HG03521 (cell line): Measurements from ENCODE around the gene ATAD3C.
"Not testable (repeated sequence)": the region's sequence is repeated elsewhere in the genome, so short reads cannot be mapped to it uniquely, and the experiment has no call there.

ENCODE experiments used
- ATAC-seq: cut with Tn5 transposase; IDR thresholded peaks from one replicate; pipeline ENCODE4 v1.9.1; 2021; ENCODE audit warnings: mild to moderate bottlenecking, moderate library complexity; ENCODE audit not compliant: unreplicated experiment

The ATAD3C gene

DNA sequence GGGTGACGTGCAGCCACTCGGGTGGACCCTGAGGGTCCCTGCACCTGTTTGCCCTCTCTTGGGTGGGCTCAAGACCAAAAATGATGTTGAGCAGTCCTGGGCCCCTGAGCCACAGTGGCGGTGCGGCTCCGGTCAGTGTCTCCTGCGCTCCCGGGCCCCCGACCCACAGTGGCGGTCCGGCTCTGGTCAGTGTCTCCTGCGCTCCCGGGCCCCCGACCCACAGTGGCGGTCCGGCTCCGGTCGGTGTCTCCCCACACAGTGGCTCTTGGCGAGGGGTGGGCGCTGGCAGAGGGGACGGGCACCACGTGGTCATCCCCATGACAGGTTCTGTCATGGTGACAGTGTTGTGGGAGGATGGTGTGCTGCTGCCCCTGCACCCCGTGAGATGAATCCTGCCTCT, 44.8 kb downstream of the ATAD3C start:
- ATAC-seq: not testable (repeated sequence)

GRCh38 chr1:1495461-1495975, 46.0 kb downstream of the ATAD3C start:
- ATAC-seq: not testable (repeated sequence)

GRCh38 chr1:1504777-1505365, 55.4 kb downstream of the ATAD3C start:
- ATAC-seq: not testable (repeated sequence)

DNA sequence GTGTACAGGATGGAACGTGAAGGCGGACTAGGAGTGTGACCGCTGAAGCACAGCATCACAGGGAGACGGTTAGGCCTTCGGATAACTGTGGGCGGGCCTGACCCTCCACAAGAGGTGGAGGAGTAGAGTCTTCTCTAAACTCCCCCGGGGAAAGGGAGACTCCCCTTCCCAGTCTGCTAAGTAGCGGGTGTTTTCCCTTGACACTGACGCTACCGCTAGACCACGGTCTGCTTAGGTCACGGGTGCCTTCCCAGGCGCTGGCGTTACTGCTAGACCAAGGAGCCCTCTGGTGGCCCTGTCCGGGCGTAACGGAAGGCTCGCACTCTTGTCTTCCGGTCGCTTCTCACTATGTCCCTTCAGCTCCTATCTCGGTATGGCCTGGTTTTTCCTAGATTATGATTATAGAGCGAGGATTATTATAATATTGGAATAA, 55.9 kb downstream of the ATAD3C start:
- not testable (repeated sequence) for ATAC-seq

- not testable (repeated sequence) for ATAC-seq
Observed at GRCh38 chr1:1505801-1506200, 56.3 kb downstream of the ATAD3C start.

DNA sequence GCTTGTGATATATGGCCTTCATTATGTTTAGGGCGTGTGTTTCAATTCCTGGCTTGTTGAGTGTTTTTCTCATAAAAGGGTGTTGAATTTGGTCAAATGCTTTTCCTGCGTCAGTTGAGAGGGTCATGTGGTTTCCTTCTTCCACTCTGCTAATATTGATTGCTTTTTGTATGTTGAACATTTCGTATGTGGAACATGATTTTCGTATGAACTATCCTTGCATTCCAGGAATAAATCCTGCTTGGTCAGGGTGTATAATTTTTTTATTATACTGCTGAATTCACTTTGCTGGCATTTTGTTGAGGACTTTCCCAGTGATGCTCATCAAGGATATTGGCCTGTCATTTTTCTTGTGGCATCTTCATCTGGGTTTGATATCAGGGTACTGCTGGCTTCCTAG, 57.8 kb downstream of the ATAD3C start:
- ATAC-seq: no peak

GRCh38 chr1:1508775-1509464, 59.4 kb downstream of the ATAD3C start:
- ATAC-seq: not testable (repeated sequence)

- ATAC-seq: not testable (repeated sequence)
Observed at GRCh38 chr1:1509465-1509850, 60.0 kb downstream of the ATAD3C start.

- no peak for ATAC-seq
Observed at GRCh38 chr1:1510912-1511532, 61.5 kb downstream of the ATAD3C start.

- ATAC-seq: peak; percentile 83
Observed at GRCh38 chr1:1511533-1512285, 62.2 kb downstream of the ATAD3C start, which contains the start of gene ATAD3A. TSS of gene ATAD3A (plus strand) at chr1:1512162. CDS start at chr1:1512269, 107 bp downstream.

DNA sequence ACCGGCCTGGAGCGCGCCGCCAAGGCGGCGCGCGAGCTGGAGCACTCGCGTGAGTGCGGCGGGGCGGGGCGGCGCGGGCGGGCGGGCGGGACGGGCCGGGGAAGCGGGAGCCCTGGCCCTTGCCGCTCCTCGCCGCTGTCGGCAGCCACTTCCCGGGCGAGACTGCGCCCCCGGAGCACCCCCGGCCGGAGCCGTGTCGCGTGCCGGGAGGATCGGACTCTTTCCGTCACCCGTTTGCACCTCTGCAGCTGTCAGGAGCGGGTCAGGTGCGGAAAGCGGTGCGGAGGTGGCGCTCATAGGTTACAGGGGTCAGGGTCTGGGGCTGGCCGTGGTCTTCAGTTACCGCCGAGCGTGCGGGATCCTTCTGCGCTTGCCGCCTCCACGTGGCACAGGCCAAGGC, 62.9 kb downstream of the ATAD3C start:
- ATAC-seq: peak; percentile 8

DNA sequence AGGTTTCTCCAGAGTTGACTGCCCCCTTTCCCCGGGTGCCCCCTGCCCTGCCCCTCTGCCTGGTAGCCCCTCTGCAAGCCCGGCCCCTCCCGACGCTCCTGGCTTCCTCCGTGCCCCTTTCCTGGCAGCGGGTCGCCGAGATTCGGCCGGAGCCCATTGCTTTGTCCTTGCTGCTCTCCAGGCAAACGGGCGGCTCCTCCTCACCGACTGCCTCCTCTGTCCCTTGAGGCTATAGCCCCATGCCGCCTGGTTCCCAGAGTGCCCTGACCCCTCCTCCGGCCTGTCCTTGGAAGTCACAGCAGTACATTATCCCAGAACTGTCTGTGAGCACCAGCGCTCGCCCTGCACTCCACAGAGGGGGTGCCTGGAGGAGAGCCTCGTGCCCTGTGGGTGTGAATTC, 64.2 kb downstream of the ATAD3C start:
- not testable (repeated sequence) for ATAC-seq

GRCh38 chr1:1514376-1514775, 64.9 kb downstream of the ATAD3C start:
- not testable (repeated sequence) for ATAC-seq

- ATAC-seq: not testable (repeated sequence)
Observed at GRCh38 chr1:1516923-1517322, 67.4 kb downstream of the ATAD3C start.

DNA sequence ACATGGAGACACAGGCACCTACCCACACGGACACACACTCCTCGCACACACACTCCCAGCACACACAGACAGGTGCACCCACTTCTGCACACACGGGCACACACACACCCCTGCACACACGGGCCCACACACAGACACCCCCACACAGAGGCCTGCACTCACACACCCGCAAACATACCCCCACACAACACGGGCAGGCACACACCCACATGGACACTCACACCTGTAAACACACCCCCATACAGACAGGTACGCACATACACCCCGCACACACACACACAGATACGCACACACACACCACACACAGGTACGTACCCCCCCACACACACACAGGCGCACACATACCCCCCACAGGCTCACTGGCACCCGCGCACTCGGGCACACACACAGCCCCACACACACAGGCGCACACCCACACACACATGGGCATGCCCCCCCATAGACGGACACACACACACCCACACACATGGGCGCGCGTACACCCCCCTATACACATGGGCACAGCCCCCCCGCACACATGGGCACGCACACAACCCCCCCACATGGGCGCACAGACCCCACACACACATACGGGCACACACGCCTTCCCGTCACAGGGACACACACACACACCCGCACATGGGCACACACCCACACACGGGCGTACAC, 68.6 kb downstream of the ATAD3C start:
- no peak for ATAC-seq

- ATAC-seq: not testable (repeated sequence)
Observed at GRCh38 chr1:1518621-1519007, 69.1 kb downstream of the ATAD3C start.
